Keratinocyte (primary cell): ENCODE results near the gene ZNF747.

ENCODE experiments used
- CTCF ChIP-seq, 3 experiments: IDR thresholded peaks in 1 of 3; conservative IDR thresholded peaks in 1 of 3; optimal IDR thresholded peaks in 1 of 3; 2 replicates in 2 of 3; 3 replicates in 1 of 3; pipeline versions ENCODE3 to v1.5.1; 2011; ENCODE audit warnings: low read length in 3 of 3, mild to moderate bottlenecking in 3 of 3, moderate library complexity in 2 of 3, control low read depth in 1 of 3, inconsistent platforms in 1 of 3; ENCODE audit not compliant: insufficient read depth in 2 of 3; ENCODE audit errors: extremely low read depth in 1 of 3
- EZH2 ChIP-seq: IDR thresholded peaks from one replicate; pipeline ENCODE4 v1.6.1; 2012; ENCODE audit warnings: inconsistent platforms, mild to moderate bottlenecking, low read length, moderate library complexity

DNA sequence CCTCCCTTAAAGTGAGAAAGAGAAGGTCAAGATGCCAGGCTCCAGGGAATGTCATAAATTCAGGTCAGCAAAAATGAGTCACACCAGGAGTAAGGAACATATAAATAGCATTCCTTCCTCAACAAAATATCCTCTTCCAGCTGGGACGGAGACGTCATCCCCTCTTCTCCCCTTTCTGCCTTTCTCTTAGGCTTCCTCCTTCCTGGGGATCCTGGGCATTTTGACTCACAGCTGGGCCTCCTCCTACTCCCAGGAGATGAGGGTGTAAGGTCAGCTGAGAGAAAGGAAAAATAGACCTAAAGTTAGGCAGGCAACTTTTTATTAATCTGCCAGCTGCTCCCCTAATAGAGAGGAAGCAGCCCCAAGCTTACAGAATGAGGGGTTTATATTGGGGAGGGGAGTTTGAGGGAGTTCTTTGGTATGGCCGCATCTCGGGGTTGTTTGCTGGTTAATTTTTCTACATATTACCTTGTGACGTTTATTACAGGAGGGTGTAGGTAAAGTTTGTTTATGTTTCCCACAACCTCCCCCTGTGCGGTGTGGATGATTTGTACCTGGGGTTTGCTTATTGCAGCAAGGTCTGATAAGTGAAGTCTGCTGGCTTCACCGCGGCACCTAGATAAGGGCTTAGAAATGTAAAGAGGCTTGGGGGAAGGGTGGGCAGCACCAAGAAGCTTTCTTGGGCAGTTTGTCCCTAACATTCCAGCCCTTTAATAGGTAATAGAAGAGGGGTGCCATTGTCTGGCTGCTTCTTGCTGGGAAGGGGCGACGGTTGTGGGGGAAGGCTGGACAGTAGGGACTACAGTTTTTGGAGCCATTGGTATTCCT is 7.1 kb upstream of the ZNF747 start:
- TF ChIP-seq CTCF (optimal IDR thresholded peaks at IDR 0.05 in 1 of 3, IDR thresholded peaks at IDR 0.05 in 1 of 3, conservative IDR thresholded peaks at IDR 0.05 in 1 of 3; ENCODE audit: extremely low read depth in 1 of 3, insufficient read depth in 2 of 3, low read length in 3 of 3) (no peak), EZH2 (no peak)
